ENCODE data around the gene LAGE3.

The LAGE3 gene

GRCh38 chrX:154458116-154458953 lies 20.7 kb downstream of the LAGE3 start, which contains the start of gene PLXNA3:
Gene PLXNA3, plus strand, starts transcription at chrX:154458281. Its CDS starts 1,903 bp downstream, at chrX:154460184.
- peak within 1 kb of the TSS; percentile 71 for H3K4me3 ChIP-seq (ENCODE audit: low read depth, low read length)
- DNase-seq (ENCODE audit: low read depth): peak; percentile 68
- no peak for TF ChIP-seq CTCF (IDR thresholded peaks at IDR 0.05; ENCODE audit: insufficient read depth, low read depth, low read length, missing control alignments)

GRCh38 chrX:154457491-154458115 lies 21.5 kb downstream of the LAGE3 start:
- DNase-seq (ENCODE audit: low read depth): peak; percentile 73
- TF ChIP-seq CTCF (IDR thresholded peaks at IDR 0.05; ENCODE audit: insufficient read depth, low read depth, low read length, missing control alignments): no peak

GRCh38 chrX:154452823-154453222 lies 26.3 kb downstream of the LAGE3 start:
- DNase-seq (ENCODE audit: low read depth): no peak
- H3K4me3 ChIP-seq (ENCODE audit: low read depth, low read length): no peak overlapping the region

More at GRCh38 chrX:154457491-154458115, 21.5 kb downstream of the LAGE3 start:
- peak overlapping the region; percentile 55 for H3K4me3 ChIP-seq (ENCODE audit: low read depth, low read length)

GRCh38 chrX:154450312-154450711 lies 28.8 kb downstream of the LAGE3 start:
- no peak for TF ChIP-seq CTCF (IDR thresholded peaks at IDR 0.05; ENCODE audit: insufficient read depth, low read depth, low read length, missing control alignments)
- no peak overlapping the region for H3K4me3 ChIP-seq (ENCODE audit: low read depth, low read length)
- DNase-seq (ENCODE audit: low read depth): no peak

More at GRCh38 chrX:154452823-154453222, 26.3 kb downstream of the LAGE3 start:
- TF ChIP-seq CTCF (IDR thresholded peaks at IDR 0.05; ENCODE audit: insufficient read depth, low read depth, low read length, missing control alignments): no peak

- no peak overlapping the region for H3K4me3 ChIP-seq (ENCODE audit: low read depth, low read length)
- no peak for DNase-seq (ENCODE audit: low read depth)
- TF ChIP-seq CTCF (IDR thresholded peaks at IDR 0.05; ENCODE audit: insufficient read depth, low read depth, low read length, missing control alignments): no peak
These were observed 29.5 kb downstream of the LAGE3 start for GRCh38 chrX:154449618-154450017.

- no peak for TF ChIP-seq CTCF (IDR thresholded peaks at IDR 0.05; ENCODE audit: insufficient read depth, low read depth, low read length, missing control alignments)
- DNase-seq (ENCODE audit: low read depth): no peak
- no peak overlapping the region for H3K4me3 ChIP-seq (ENCODE audit: low read depth, low read length)
These were observed 30.6 kb downstream of the LAGE3 start for GRCh38 chrX:154448484-154448883.

Measured in GM12865 (cell line).